Measurements from ENCODE around the gene FBXO22.
"Not testable (repeated sequence)": the region's sequence is repeated elsewhere in the genome, so short reads cannot be mapped to it uniquely, and the experiment has no call there.

FBXO22 gene

DNA sequence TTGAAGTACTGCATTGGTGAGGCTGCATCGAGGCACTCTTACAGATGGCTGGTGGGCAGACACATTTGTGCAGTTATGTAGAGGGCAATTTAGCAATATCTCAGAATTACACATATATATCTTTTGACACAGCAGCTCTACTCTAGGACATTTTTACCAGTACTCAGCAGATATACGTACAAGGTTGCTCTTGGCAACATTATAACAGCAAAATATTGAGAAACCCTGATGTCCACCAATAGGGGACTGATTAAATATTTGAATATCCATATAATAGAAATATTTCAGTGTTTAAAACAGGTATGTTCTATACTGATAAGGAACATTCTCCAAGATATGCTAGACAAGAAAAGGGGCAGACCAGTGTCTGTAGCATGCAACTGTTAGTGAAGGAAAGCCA lies 7.9 kb upstream of the FBXO22 start:
- TF ChIP-seq, protein P1, sequence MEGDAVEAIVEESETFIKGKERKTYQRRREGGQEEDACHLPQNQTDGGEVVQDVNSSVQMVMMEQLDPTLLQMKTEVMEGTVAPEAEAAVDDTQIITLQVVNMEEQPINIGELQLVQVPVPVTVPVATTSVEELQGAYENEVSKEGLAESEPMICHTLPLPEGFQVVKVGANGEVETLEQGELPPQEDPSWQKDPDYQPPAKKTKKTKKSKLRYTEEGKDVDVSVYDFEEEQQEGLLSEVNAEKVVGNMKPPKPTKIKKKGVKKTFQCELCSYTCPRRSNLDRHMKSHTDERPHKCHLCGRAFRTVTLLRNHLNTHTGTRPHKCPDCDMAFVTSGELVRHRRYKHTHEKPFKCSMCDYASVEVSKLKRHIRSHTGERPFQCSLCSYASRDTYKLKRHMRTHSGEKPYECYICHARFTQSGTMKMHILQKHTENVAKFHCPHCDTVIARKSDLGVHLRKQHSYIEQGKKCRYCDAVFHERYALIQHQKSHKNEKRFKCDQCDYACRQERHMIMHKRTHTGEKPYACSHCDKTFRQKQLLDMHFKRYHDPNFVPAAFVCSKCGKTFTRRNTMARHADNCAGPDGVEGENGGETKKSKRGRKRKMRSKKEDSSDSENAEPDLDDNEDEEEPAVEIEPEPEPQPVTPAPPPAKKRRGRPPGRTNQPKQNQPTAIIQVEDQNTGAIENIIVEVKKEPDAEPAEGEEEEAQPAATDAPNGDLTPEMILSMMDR (IDR thresholded peaks at IDR 0.05; ENCODE audit: low read depth, low read length), result no peak
- no peak for DNase-seq (ENCODE audit: extremely low read depth, low read depth)

DNA sequence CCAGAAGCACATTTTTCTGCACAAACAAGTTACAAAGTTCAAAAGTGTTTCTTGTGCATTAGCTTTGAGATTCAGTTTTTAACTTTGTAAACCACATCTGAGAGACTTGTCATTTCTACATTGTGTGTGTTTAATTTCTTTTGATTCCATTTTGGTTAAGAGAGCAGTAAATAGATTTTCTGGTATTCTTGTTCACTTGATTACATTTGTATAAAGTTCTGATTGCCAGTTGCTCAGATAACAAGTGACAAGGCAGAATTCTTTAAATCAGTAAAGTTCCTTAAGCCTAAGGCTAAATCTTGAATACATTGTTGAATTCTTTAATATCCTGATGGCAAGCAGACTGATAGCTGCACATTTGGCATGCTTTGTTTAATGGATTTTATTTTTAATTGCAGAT lies 3.1 kb upstream of the FBXO22 start:
- TF ChIP-seq, protein P1 (IDR thresholded peaks at IDR 0.05; ENCODE audit: low read depth, low read length), result no peak
- no peak for DNase-seq (ENCODE audit: extremely low read depth, low read depth)

DNA sequence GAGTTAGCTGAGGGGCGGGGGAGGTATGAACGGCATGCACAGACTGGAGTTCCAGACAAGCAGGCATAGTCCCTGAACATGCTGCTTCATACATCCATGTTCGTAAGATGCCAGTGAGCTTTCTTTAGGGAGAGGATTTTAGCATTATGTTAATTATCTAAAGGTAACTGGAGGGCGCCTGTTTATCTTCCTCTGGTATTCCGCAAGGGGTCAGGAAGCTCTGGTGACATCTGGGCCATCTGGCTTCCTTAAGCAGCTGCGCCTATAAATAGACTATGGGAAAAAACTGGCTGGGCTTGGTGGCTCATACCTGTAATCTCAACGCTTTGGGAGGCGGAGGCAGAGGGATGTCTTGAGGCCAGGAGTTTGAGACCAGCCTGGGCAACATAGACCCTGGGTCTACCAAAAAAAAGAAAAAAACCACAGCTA lies 1.5 kb upstream of the FBXO22 start:
- no peak for DNase-seq (ENCODE audit: extremely low read depth, low read depth)
- TF ChIP-seq, protein P1 (IDR thresholded peaks at IDR 0.05; ENCODE audit: low read depth, low read length), result no peak

DNA sequence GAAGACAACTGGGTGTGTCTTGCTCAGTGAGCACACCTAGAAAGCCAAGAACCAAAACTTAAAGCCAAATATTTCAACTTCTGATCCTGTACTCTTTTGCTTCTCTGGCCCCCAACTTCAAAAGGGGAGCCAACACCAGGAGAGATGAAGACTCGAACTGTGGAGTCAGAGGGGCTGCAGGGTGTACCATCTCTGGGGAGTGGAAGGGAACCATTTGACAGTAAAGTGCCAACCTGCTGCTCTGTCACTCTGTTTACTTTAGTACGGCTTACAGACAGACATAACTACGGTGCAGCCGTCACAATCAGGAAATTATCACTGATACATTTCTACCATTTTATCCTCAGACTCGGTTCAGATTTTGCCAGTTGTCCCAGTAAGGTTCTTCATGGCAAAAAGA lies 1.6 kb downstream of the FBXO22 start:
- TF ChIP-seq, protein P1 (IDR thresholded peaks at IDR 0.05; ENCODE audit: low read depth, low read length), result no peak
- DNase-seq (ENCODE audit: extremely low read depth, low read depth), result no peak

DNA sequence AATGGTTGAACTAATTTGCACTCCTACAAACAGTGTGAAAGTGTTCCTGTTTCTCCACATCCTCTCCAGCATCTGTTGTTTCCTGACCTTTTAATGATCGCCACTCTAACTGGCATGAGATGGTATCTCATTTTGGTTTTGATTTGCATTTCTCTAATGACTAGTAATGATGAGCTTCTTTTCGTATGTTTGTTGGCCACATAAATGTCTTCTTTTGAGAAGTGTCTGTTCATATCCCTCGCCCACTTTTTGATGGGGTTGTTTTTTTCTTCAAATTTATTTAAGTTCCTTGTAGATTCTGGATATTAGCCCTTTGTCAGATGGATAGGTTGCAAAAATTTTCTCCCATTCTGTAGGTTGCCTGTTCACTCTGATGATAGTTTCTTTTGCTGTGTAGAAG lies 6.7 kb downstream of the FBXO22 start:
- not testable (repeated sequence) for DNase-seq (ENCODE audit: extremely low read depth, low read depth)

DNA sequence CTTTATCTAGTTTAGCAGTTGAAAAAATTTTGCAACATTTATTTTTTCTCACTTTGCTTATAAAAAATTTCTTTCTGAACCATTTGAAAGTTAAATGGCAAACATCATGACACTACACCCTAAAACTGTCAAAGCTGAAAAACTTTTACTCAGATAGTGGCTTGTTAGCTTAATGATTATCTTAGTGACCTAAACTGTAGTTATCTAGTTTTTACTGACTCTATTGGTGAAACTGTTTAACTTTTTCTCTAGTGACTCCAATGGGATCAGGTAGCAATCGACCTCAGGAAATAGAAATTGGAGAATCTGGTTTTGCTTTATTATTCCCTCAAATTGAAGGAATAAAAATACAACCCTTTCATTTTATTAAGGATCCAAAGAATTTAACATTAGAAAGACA lies 13.3 kb downstream of the FBXO22 start:
- DNase-seq (ENCODE audit: extremely low read depth, low read depth), result no peak
- TF ChIP-seq, protein P1 (IDR thresholded peaks at IDR 0.05; ENCODE audit: low read depth, low read length), result no peak

DNA sequence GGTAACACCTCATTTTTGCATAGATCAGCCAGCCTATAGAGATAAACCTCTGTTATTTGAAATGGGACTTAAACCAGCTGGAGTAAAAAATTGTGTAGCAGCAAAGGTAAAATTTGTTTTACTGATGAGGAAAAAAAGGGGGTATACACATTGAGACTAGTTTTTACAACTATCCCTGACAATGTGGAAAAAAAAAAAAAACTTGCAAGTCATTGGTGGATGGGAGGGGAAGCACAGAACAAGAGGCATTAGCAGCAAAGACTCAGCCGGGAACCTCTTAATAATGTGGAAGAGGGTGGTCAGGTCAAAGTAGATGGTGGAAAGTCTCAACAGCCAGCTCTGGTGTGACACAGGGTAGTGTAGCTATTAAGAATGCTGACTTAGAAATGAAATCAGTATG lies 14.5 kb downstream of the FBXO22 start:
- DNase-seq (ENCODE audit: extremely low read depth, low read depth), result no peak
- TF ChIP-seq, protein P1 (IDR thresholded peaks at IDR 0.05; ENCODE audit: low read depth, low read length), result no peak

DNA sequence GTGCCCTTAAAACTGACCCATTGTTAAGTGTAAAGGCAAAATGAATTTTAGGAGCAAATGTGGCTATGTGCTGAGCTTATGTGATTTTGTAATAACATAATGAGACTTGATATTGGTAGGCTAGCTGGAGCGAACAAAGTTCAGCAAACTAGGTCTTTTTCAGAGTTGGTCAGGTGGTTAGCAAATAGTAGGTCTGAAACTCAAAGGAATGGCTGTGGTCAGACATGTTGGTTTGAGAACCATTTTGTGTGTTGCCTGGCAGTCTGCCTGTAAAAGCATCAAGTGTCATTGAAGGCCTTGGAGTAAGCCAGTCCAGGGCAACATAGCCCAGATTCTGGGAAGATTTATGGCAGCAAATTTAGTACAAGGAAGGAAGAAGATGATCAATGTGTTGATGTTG lies 16.4 kb downstream of the FBXO22 start:
- DNase-seq (ENCODE audit: extremely low read depth, low read depth), result no peak
- TF ChIP-seq, protein P1 (IDR thresholded peaks at IDR 0.05; ENCODE audit: low read depth, low read length), result no peak

All from AG09319 (cell line).